Activated naive CD4-positive, alpha-beta T cell treated with anti-CD3 and anti-CD28 coated beads, Interleukin-2, amount 10 ng/mL, durations not matched to agents 7 days and 5 days (primary cell): ENCODE results near the gene CDH13.
A peak's percentile ranks its signal among the peaks of the same experiment; 100 is the strongest.

Source experiments
- CTCF ChIA-PET: fragments of 350-600 bp; sonication (Branson Sonifier 250); formaldehyde crosslinking; loops from one replicate; lab custom pipeline; 2021; ENCODE audit warnings: antibody characterized with exemption; lab: Charles Lee
- DNase-seq: peaks from one replicate; pipeline ENCODE4 v3.0.0-alpha.2; 2020
- H3K27ac Mint-ChIP-seq: one replicate; pipeline ENCODE4 v1.8.0; 2021; ENCODE audit warnings: mild to moderate bottlenecking, moderate library complexity, mixed read lengths
- H3K27me3 Mint-ChIP-seq: one replicate; pipeline ENCODE4 v1.8.0; 2021; ENCODE audit warnings: mild to moderate bottlenecking, mixed read lengths
- H3K36me3 Mint-ChIP-seq: one replicate; pipeline ENCODE4 v1.8.0; 2021; ENCODE audit warnings: mixed read lengths
- H3K4me1 Mint-ChIP-seq: one replicate; pipeline ENCODE4 v1.8.0; 2021; ENCODE audit warnings: mixed read lengths
- H3K4me3 Mint-ChIP-seq: one replicate; pipeline ENCODE4 v1.8.0; 2021; ENCODE audit warnings: mild to moderate bottlenecking, moderate library complexity, mixed read lengths
- H3K9me3 Mint-ChIP-seq: one replicate; pipeline ENCODE4 v1.8.0; 2021; ENCODE audit warnings: mixed read lengths

CDH13 gene

DNA sequence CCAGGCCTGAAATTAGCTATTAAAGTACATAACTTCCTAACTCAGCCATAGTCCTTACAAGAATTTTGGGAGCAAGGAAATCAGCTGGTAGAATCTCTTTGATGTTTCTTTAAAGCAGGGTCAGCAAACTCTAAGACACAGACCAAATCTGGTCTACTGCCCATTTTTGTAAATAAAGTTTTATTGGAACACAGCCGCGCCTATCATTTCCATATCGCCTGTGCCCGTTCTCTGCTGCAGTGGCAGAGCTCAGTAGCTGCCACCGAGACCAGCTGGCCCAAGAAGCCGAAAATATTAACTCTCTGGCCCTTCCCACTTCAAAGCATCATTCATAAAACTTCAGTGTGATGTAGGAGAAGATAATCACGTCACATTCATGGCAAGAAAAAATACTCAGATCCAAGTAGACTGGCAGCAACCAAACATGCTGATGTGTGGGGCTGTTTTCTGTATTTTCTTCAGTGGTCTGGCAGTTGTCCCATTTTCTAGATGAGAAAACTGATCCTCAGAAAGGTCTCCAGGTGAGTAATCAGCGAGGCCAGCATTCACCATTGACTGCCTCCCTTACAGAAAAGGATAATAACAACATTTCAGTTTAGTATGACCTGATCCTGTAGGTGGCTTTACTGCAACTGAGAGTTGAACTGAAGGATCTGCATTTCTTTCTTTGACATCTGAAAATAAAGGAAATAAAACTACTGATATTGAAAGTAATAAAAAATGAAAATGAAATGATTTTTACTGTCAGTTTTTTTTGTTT, 1163.1 kb downstream of the CDH13 start:
- Mint-ChIP-seq H3K36me3 (no peaks in the 10 kb centered on the region), H3K4me3 (no peak overlapping the region), H3K4me1 (peaks cover 2% of the 10 kb centered on the region), H3K27ac (no peak overlapping the region), H3K27me3 (peaks cover under 1% of the 10 kb centered on the region), H3K9me3 (no peaks in the 10 kb centered on the region)
- DNase-seq = no peak
- CTCF ChIA-PET = no interaction called here

DNA sequence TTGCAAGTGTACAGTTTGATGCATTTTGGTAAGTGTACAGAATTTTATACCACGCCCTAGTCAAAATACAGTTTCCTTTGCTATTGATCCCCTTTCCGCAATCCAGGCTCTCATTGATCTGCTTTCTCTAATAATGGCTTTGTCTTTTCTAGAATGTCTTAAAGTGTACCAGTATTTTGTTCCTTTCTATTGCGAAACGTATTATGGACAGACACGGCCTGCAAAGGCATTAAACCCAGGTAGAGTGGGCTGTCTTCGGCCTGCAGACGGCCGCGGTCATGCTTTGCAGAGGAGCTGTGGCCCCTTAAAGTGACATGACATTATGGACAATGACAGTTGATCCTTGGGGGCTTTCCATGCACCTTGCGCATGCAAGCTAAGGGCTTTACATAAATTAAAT, 1165.1 kb downstream of the CDH13 start:
- H3K9me3 Mint-ChIP-seq = no peaks in the 10 kb centered on the region
- CTCF ChIA-PET = no interaction called here
- no peak overlapping the region for H3K4me3 Mint-ChIP-seq
- H3K27ac Mint-ChIP-seq = no peak overlapping the region
- no peaks in the 10 kb centered on the region for H3K36me3 Mint-ChIP-seq
- peaks cover 3% of the 10 kb centered on the region for H3K27me3 Mint-ChIP-seq
- no peak for DNase-seq
- H3K4me1 Mint-ChIP-seq = peaks cover 2% of the 10 kb centered on the region

GRCh38 chr16:83792391-83792790, 1165.6 kb downstream of the CDH13 start:
- no peaks in the 10 kb centered on the region for H3K36me3 Mint-ChIP-seq
- H3K9me3 Mint-ChIP-seq = no peaks in the 10 kb centered on the region
- H3K27ac Mint-ChIP-seq = no peak overlapping the region
- no peak for DNase-seq
- CTCF ChIA-PET = no interaction called here
- H3K27me3 Mint-ChIP-seq = peaks cover 5% of the 10 kb centered on the region
- no peak overlapping the region for H3K4me3 Mint-ChIP-seq
- peaks cover 2% of the 10 kb centered on the region for H3K4me1 Mint-ChIP-seq

GRCh38 chr16:83793179-83793578, 1166.4 kb downstream of the CDH13 start:
- no peak overlapping the region for H3K27ac Mint-ChIP-seq
- no peaks in the 10 kb centered on the region for H3K36me3 Mint-ChIP-seq
- CTCF ChIA-PET = no interaction called here
- no peaks in the 10 kb centered on the region for H3K9me3 Mint-ChIP-seq
- H3K4me1 Mint-ChIP-seq = peaks cover 2% of the 10 kb centered on the region
- H3K4me3 Mint-ChIP-seq = no peak overlapping the region
- DNase-seq = no peak
- H3K27me3 Mint-ChIP-seq = peaks cover 5% of the 10 kb centered on the region

- DNase-seq = no peak
Measured at GRCh38 chr16:83794860-83795554, 1168.2 kb downstream of the CDH13 start.

DNA sequence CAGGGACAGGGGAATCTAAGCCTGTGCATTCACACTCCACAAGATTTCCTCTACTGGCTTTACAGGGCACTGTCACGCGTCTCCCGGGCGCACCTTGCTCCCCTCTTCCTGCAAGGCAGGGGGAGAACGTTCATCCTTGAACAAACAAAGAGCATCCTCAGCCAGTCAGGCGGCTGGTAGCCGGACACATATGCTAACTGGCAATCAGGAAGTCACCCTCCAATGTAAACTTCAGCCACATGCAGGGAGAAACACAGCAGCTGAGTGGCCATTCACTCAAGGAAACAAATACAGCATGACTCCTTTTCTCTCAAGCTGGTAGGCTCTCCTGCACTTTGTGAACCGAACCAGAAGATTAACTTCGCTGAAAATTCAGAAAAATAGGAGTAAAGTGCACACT, 1170.2 kb downstream of the CDH13 start:
- Mint-ChIP-seq H3K36me3 (no peaks in the 10 kb centered on the region), H3K4me1 (peaks cover 2% of the 10 kb centered on the region), H3K27me3 (peaks cover 20% of the 10 kb centered on the region), H3K4me3 (no peak overlapping the region), H3K27ac (no peak overlapping the region), H3K9me3 (no peaks in the 10 kb centered on the region)
- CTCF ChIA-PET = no interaction called here
- DNase-seq = no peak

More at GRCh38 chr16:83794860-83795554, 1168.2 kb downstream of the CDH13 start:
- Mint-ChIP-seq H3K27ac (no peak overlapping the region), H3K27me3 (peaks cover 14% of the 10 kb centered on the region), H3K4me1 (peaks cover 2% of the 10 kb centered on the region), H3K4me3 (no peak overlapping the region), H3K9me3 (no peaks in the 10 kb centered on the region), H3K36me3 (no peaks in the 10 kb centered on the region)
- CTCF ChIA-PET = no interaction called here

DNA sequence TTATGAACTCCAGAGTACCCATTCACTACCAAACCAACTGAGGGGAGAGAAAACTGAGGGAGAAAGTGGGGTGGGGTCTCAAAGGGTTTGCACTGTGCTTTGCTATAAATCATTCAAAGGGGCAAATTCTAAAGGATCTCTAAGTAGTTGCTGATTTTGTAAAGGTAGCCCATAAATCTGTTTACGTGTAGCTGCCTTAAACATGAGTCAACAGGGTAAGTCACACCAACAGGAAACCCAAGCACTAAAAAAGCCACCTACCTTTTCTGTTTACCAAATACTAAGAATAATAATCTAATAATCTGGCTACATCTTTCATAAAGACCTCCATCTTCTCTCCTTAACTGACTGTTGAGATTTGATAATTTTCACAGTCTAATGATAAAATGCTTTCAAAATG, 1172.6 kb downstream of the CDH13 start:
- Mint-ChIP-seq H3K36me3 (no peaks in the 10 kb centered on the region), H3K27me3 (peaks cover 25% of the 10 kb centered on the region), H3K4me1 (no peaks in the 10 kb centered on the region), H3K4me3 (no peak overlapping the region), H3K27ac (no peak overlapping the region), H3K9me3 (no peaks in the 10 kb centered on the region)
- CTCF ChIA-PET = no interaction called here
- no peak for DNase-seq

DNA sequence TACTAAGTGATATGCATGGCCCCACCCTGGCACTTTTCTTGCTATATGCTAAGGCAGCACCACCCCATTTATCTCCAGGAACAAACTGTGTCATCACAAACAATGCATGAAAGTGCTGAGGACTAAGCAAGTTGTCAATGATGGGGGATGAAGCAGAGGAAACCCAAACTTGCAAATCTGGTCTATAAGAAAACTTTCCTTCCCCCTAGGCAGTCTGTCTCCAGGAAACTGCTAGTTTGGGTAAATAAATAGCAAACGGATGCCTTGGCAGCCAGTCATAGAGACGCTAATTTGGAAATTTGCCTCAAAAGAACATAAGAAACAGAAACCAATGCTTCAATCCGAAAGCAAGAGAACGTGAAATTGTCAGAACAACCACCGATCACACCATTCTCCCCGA, 1175.4 kb downstream of the CDH13 start:
- Mint-ChIP-seq H3K27ac (no peak overlapping the region), H3K36me3 (no peaks in the 10 kb centered on the region), H3K9me3 (no peaks in the 10 kb centered on the region), H3K27me3 (peaks cover 21% of the 10 kb centered on the region), H3K4me3 (no peak overlapping the region), H3K4me1 (peaks cover 10% of the 10 kb centered on the region)
- DNase-seq = no peak
- CTCF ChIA-PET = no interaction called here

GRCh38 chr16:83802554-83803205, 1175.9 kb downstream of the CDH13 start:
- no peaks in the 10 kb centered on the region for H3K36me3 Mint-ChIP-seq
- no peaks in the 10 kb centered on the region for H3K9me3 Mint-ChIP-seq
- H3K27me3 Mint-ChIP-seq = peaks cover 20% of the 10 kb centered on the region
- CTCF ChIA-PET = no interaction called here
- H3K4me3 Mint-ChIP-seq = no peak overlapping the region
- no peak overlapping the region for H3K27ac Mint-ChIP-seq
- no peak for DNase-seq
- H3K4me1 Mint-ChIP-seq = peaks cover 15% of the 10 kb centered on the region

GRCh38 chr16:83803811-83804210, 1177.0 kb downstream of the CDH13 start:
- peaks cover 16% of the 10 kb centered on the region for H3K27me3 Mint-ChIP-seq
- H3K36me3 Mint-ChIP-seq = peaks cover 7% of the 10 kb centered on the region
- peaks cover 23% of the 10 kb centered on the region for H3K4me1 Mint-ChIP-seq
- H3K4me3 Mint-ChIP-seq = no peak overlapping the region
- no peak overlapping the region for H3K27ac Mint-ChIP-seq
- H3K9me3 Mint-ChIP-seq = no peaks in the 10 kb centered on the region
- no peak for DNase-seq
- CTCF ChIA-PET = no interaction called here

- no peak overlapping the region for H3K27ac Mint-ChIP-seq
- DNase-seq = no peak
- peaks cover 12% of the 10 kb centered on the region for H3K27me3 Mint-ChIP-seq
- H3K36me3 Mint-ChIP-seq = peaks cover 11% of the 10 kb centered on the region
- H3K4me1 Mint-ChIP-seq = peaks cover 28% of the 10 kb centered on the region
- H3K4me3 Mint-ChIP-seq = no peak overlapping the region
- no peaks in the 10 kb centered on the region for H3K9me3 Mint-ChIP-seq
- CTCF ChIA-PET = no interaction called here
Measured at GRCh38 chr16:83804366-83804765, 1177.6 kb downstream of the CDH13 start.

DNA sequence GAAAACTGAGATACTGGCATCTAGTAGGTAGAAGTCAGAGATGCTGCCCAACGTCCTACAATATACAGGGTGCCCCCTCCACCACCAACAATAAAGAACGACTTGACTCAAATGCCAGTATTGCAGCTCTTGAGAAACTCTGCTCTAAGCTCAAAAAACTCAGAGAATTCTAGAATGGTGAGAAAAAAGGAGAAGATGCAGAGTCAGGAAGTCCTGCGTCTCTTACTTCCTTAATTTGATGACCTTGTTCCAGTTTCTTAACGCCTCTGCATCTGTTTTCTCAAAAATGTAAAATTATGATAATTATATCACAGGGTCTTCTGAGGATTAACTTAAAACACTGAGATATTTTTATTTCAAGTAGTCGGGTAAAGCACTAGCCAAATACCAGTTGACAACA, 1179.3 kb downstream of the CDH13 start:
- Mint-ChIP-seq H3K27ac (no peak overlapping the region), H3K36me3 (peaks cover 16% of the 10 kb centered on the region), H3K27me3 (peaks cover 5% of the 10 kb centered on the region), H3K9me3 (no peaks in the 10 kb centered on the region), H3K4me3 (no peak overlapping the region), H3K4me1 (peaks cover 38% of the 10 kb centered on the region)
- DNase-seq = no peak
- CTCF ChIA-PET = no interaction called here

GRCh38 chr16:83806731-83807130, 1180.0 kb downstream of the CDH13 start:
- CTCF ChIA-PET = no interaction called here
- H3K4me1 Mint-ChIP-seq = peaks cover 38% of the 10 kb centered on the region
- peak overlapping the region; percentile 91 for H3K27ac Mint-ChIP-seq
- peaks cover 21% of the 10 kb centered on the region for H3K36me3 Mint-ChIP-seq
- H3K27me3 Mint-ChIP-seq = peaks cover 5% of the 10 kb centered on the region
- H3K4me3 Mint-ChIP-seq = peak overlapping the region; percentile 97
- H3K9me3 Mint-ChIP-seq = no peaks in the 10 kb centered on the region
- no peak for DNase-seq

- Mint-ChIP-seq H3K4me3 (peak overlapping the region; percentile 97), H3K27ac (peak overlapping the region; percentile 91), H3K9me3 (no peaks in the 10 kb centered on the region), H3K27me3 (peaks cover 5% of the 10 kb centered on the region), H3K4me1 (peaks cover 38% of the 10 kb centered on the region), H3K36me3 (peaks cover 24% of the 10 kb centered on the region)
- DNase-seq = no peak
- CTCF ChIA-PET = interaction anchor here (1.5 kb wide), 1 partner anchor 19 kb away, joined by 3 read pairs; no protein-coding TSS in a partner anchor
Measured at GRCh38 chr16:83807327-83807709, 1180.5 kb downstream of the CDH13 start.
